H9 (cell line): ENCODE results near the gene ZNF341. TPM values are rescaled to one million over a fixed set of nuclear protein-coding genes. Genes with fewer than 3 reads are reported as not detected.

Experiments
- DNase-seq: peaks from one replicate; pipeline ENCODE4 v3.0.0-alpha.2; 2017
- H2AFZ ChIP-seq: one replicate; pipeline ENCODE4 v1.6.1; 2013; ENCODE audit warnings: mild to moderate bottlenecking, low read length, control low read depth, moderate library complexity
- H2AK5ac ChIP-seq: 2 replicates; pipeline ENCODE4 v1.6.1; 2013; ENCODE audit warnings: low read length, control low read depth, mixed read lengths; ENCODE audit not compliant: insufficient read length
- H2BK120ac ChIP-seq: one replicate; pipeline ENCODE4 v1.6.1; 2013; ENCODE audit warnings: low read depth, mild to moderate bottlenecking, low read length, control low read depth, inconsistent platforms; ENCODE audit not compliant: poor library complexity, severe bottlenecking
- H2BK12ac ChIP-seq: 2 replicates; pipeline ENCODE4 v1.6.1; 2013; ENCODE audit warnings: low read length, control low read depth, mixed read lengths, low read depth; ENCODE audit not compliant: insufficient read length
- H2BK15ac ChIP-seq: 2 replicates; pipeline ENCODE4 v1.6.1; 2013; ENCODE audit warnings: low read depth, low read length, control low read depth
- H2BK20ac ChIP-seq: one replicate; pipeline ENCODE4 v1.6.1; 2013; ENCODE audit warnings: low read depth, mild to moderate bottlenecking, low read length, control low read depth, inconsistent platforms; ENCODE audit not compliant: poor library complexity, severe bottlenecking
- H2BK5ac ChIP-seq: 2 replicates; pipeline ENCODE4 v1.6.1; 2013; ENCODE audit warnings: low read length, control low read depth, mixed read lengths; ENCODE audit not compliant: insufficient read length
- H3K14ac ChIP-seq: 2 replicates; pipeline ENCODE4 v1.6.1; 2013; ENCODE audit warnings: low read length, control low read depth; ENCODE audit not compliant: insufficient read depth
- H3K18ac ChIP-seq: 2 replicates; pipeline ENCODE4 v1.6.1; 2013; ENCODE audit warnings: low read depth, mild to moderate bottlenecking, mixed read lengths, low read length, control low read depth; ENCODE audit not compliant: insufficient read length
- H3K23ac ChIP-seq: 2 replicates; pipeline ENCODE4 v1.6.1; 2013; ENCODE audit warnings: low read length, control low read depth, mixed read lengths, low read depth; ENCODE audit not compliant: insufficient read length
- H3K23me2 ChIP-seq: 2 replicates; pipeline ENCODE4 v1.6.1; 2013; ENCODE audit warnings: low read depth, mild to moderate bottlenecking, mixed read lengths, low read length, control low read depth; ENCODE audit not compliant: insufficient read length, poor library complexity, severe bottlenecking
- H3K27ac ChIP-seq: 2 replicates; pipeline ENCODE4 v1.5.1; 2013; ENCODE audit warnings: low read length, control low read depth, mixed read lengths, low read depth; ENCODE audit not compliant: insufficient read length
- H3K27me3 ChIP-seq: 2 replicates; pipeline ENCODE4 v1.6.1; 2013; ENCODE audit warnings: low read length, control low read depth, inconsistent platforms; ENCODE audit not compliant: insufficient read depth
- H3K4ac ChIP-seq: 2 replicates; pipeline ENCODE4 v1.6.1; 2013; ENCODE audit warnings: low read depth, mild to moderate bottlenecking, control low read depth, inconsistent platforms, low read length, moderate library complexity
- H3K4me1 ChIP-seq: 2 replicates; pipeline ENCODE4 v1.6.1; 2013; ENCODE audit warnings: low read length, control low read depth, inconsistent platforms; ENCODE audit not compliant: insufficient read depth
- H3K4me2 ChIP-seq: 2 replicates; pipeline ENCODE4 v1.6.1; 2013; ENCODE audit warnings: low read length, control low read depth, mixed read lengths; ENCODE audit not compliant: insufficient read length, insufficient read depth
- H3K56ac ChIP-seq: 2 replicates; pipeline ENCODE4 v1.6.1; 2013; ENCODE audit warnings: low read depth, mild to moderate bottlenecking, mixed read lengths, low read length, control low read depth; ENCODE audit not compliant: insufficient read length
- H3K79me1 ChIP-seq: 2 replicates; pipeline ENCODE4 v1.6.1; 2013; ENCODE audit warnings: low read depth, mild to moderate bottlenecking, moderate library complexity, low read length, control low read depth, inconsistent platforms; ENCODE audit not compliant: insufficient read depth, poor library complexity, severe bottlenecking
- H3K79me2 ChIP-seq: 2 replicates; pipeline ENCODE4 v1.6.1; 2013; ENCODE audit warnings: low read length, control low read depth, inconsistent platforms; ENCODE audit not compliant: insufficient read depth
- H3K9ac ChIP-seq: 2 replicates; pipeline ENCODE4 v1.6.1; 2013; ENCODE audit warnings: low read length, control low read depth, mixed read lengths; ENCODE audit not compliant: insufficient read length; ENCODE audit errors: extremely low read depth
- H3K9me3 ChIP-seq: one replicate; pipeline ENCODE4 v1.6.1; 2013; ENCODE audit warnings: low read depth, low read length, inconsistent platforms; ENCODE audit not compliant: control insufficient read depth
- H3T11ph ChIP-seq: one replicate; pipeline ENCODE4 v1.6.1; 2013; ENCODE audit warnings: mild to moderate bottlenecking, low read length, control low read depth, inconsistent platforms
- H4K20me1 ChIP-seq: one replicate; pipeline ENCODE4 v1.6.1; 2013; ENCODE audit not compliant: control insufficient read depth, insufficient read length, insufficient read depth
- H4K5ac ChIP-seq: 2 replicates; pipeline ENCODE4 v1.6.1; 2013; ENCODE audit warnings: low read depth, mild to moderate bottlenecking, mixed read lengths, low read length, control low read depth; ENCODE audit not compliant: insufficient read length
- H4K8ac ChIP-seq: replicated peaks from 2 replicates; pipeline ENCODE4 v1.6.1; 2013; ENCODE audit warnings: low read length, control low read depth, mixed read lengths, low read depth; ENCODE audit not compliant: insufficient read length
- H4K91ac ChIP-seq: 2 replicates; pipeline ENCODE4 v1.6.1; 2013; ENCODE audit warnings: low read depth, mild to moderate bottlenecking, moderate library complexity, mixed read lengths, low read length, control low read depth; ENCODE audit not compliant: insufficient read length
- H3K27ac Mint-ChIP-seq, 3 experiments: 2 replicates in 2 of 3; 3 replicates in 1 of 3; pipeline ENCODE4 v1.8.0; 2020 to 2021; ENCODE audit warnings: mixed read lengths in 3 of 3, mild to moderate bottlenecking in 1 of 3, moderate library complexity in 1 of 3
- H3K27me3 Mint-ChIP-seq: 2 replicates; pipeline ENCODE4 v1.8.0; 2021; ENCODE audit warnings: low read depth, mild to moderate bottlenecking, moderate library complexity, mixed read lengths
- H3K36me3 Mint-ChIP-seq, 3 experiments: 2 replicates in 2 of 3; 3 replicates in 1 of 3; pipeline ENCODE4 v1.8.0; 2020 to 2021; ENCODE audit warnings: low read depth in 3 of 3, mixed read lengths in 3 of 3; ENCODE audit not compliant: insufficient read depth in 1 of 3
- H3K4me1 Mint-ChIP-seq, 2 experiments: 2 replicates each; pipeline ENCODE4 v1.8.0; 2020; ENCODE audit warnings: mixed read lengths in 2 of 2
- H3K4me3 Mint-ChIP-seq, 2 experiments: 2 replicates in 1 of 2; 3 replicates in 1 of 2; pipeline ENCODE4 v1.8.0; 2020 to 2021; ENCODE audit warnings: mild to moderate bottlenecking in 2 of 2, mixed read lengths in 2 of 2, moderate library complexity in 1 of 2
- H3K9me3 Mint-ChIP-seq, 2 experiments: 2 replicates in 1 of 2; 3 replicates in 1 of 2; pipeline ENCODE4 v1.8.0; 2020; ENCODE audit warnings: mild to moderate bottlenecking in 2 of 2, mixed read lengths in 2 of 2, moderate library complexity in 1 of 2
- WGBS: extraction: QIAGEN DNeasy Blood & Tissue Kit; methylation state at CpG from one replicate; pipeline ENCODE4 v1.1.7; 2013; ENCODE audit warnings: missing lambda C conversion rate, low lambda C conversion rate, mixed read lengths; ENCODE audit not compliant: insufficient read length; ENCODE audit errors: extremely low coverage; 5-methylcytosine and 5-hydroxymethylcytosine counted together
- total RNA-seq: library from RNA; stranded (reverse); gene quantifications from 2 replicates; pipeline ENCODE4 v1.2.1, GENCODE V29; 2021
- TF ChIP-seq, protein P1 (sequence below): fragments of 200-600 bp; sonication (generic); conservative IDR thresholded peaks from 3 replicates; pipeline ENCODE4 v1.8.0; 2021; ENCODE audit warnings: antibody characterized with exemption, mild to moderate bottlenecking

ZNF341 gene
- total RNA-seq, 1 experiment from 2014 or later: 5.2 TPM

DNA sequence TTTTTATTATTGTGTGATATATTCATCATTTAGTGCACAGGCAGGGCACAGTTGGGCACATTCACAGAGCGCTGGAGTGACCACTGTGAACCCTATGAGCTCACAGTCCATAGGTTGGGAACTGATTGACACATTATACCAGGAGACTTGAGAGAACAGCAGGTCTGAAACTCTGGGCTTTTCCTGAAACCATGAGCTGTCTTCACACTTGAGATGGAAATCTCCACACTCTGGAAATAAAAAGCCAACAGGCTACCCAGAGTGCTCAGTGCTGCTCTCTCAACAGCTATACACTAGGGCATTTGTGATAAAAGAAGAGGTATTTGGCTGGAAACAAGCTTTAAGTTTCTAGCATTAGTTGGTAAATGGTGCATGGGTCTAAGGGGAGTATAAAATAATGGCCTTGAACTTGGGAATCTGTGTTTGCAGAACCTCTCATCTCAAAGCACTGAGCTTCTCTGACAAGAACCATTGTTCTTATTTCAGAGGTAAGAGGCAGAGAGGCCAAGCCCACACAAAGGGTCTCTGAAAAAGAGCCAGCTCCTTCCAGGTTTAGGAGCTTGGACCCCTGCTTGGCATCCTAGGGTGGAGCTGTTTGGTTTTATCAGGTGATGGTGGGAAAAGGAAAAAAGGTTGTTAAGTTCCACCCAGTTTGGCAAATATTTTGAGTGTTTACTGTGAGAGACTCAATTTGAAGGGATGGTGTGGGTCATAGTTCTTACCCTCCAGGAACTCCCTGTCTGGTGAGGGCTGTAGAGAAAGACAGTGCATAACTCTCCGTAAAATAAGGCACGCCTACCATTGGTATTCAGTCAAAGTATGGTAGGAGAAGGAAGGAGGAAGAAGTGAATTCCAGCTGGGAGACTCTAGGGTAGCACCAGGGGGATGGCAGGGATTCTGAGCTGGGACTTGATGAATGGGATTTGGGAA is 93.8 kb downstream of the ZNF341 start:
- no peak overlapping the region for H3K56ac ChIP-seq
- Mint-ChIP-seq H3K9me3 (no peaks in the 10 kb centered on the region), H3K4me3 (peak overlapping the region in 1 of 2 experiments; percentile 53; a peak in 1 of 5 replicates), H3K27me3 (no peaks in the 10 kb centered on the region), H3K27ac (peak overlapping the region; percentile 24 to 91 (median 76); a peak in 6 of 7 replicates), H3K36me3 (no peaks in the 10 kb centered on the region; a peak in 1 of 7 replicates), H3K4me1 (peaks cover 44 to 52% of the 10 kb centered on the region in 2 experiments)
- no peak overlapping the region for H3K27ac ChIP-seq
- WGBS: no CpG with 5 or more reads among the region's 3 CpGs
- H4K8ac ChIP-seq: no peak overlapping the region
- peaks cover 4% of the 10 kb centered on the region; the same call in 1 of the 2 replicates for H3K79me2 ChIP-seq
- no peaks in the 10 kb centered on the region for H3K9me3 ChIP-seq
- no peaks in the 10 kb centered on the region for H3K27me3 ChIP-seq
- DNase-seq: no peak
- H2AFZ ChIP-seq: no peak overlapping the region
- no peak overlapping the region for H2AK5ac ChIP-seq
- no peaks in the 10 kb centered on the region for H3K23me2 ChIP-seq
- no peak overlapping the region for H2BK15ac ChIP-seq
- no peak overlapping the region for H3K4me2 ChIP-seq
- peak overlapping the region; percentile 42; the same call in 1 of the 2 replicates for H3K14ac ChIP-seq
- no peak overlapping the region for H2BK120ac ChIP-seq
- no peak overlapping the region for H3T11ph ChIP-seq
- no peak overlapping the region for H4K91ac ChIP-seq
- no peaks in the 10 kb centered on the region for H3K79me1 ChIP-seq
- peak overlapping the region; percentile 60 for H3K18ac ChIP-seq
- H3K23ac ChIP-seq: no peak overlapping the region
- no peak overlapping the region for H2BK5ac ChIP-seq
- H3K9ac ChIP-seq: no peak overlapping the region
- H4K20me1 ChIP-seq: no peaks in the 10 kb centered on the region
- no peak overlapping the region for H4K5ac ChIP-seq
- no peak overlapping the region for H3K4ac ChIP-seq
- TF ChIP-seq, protein P1, sequence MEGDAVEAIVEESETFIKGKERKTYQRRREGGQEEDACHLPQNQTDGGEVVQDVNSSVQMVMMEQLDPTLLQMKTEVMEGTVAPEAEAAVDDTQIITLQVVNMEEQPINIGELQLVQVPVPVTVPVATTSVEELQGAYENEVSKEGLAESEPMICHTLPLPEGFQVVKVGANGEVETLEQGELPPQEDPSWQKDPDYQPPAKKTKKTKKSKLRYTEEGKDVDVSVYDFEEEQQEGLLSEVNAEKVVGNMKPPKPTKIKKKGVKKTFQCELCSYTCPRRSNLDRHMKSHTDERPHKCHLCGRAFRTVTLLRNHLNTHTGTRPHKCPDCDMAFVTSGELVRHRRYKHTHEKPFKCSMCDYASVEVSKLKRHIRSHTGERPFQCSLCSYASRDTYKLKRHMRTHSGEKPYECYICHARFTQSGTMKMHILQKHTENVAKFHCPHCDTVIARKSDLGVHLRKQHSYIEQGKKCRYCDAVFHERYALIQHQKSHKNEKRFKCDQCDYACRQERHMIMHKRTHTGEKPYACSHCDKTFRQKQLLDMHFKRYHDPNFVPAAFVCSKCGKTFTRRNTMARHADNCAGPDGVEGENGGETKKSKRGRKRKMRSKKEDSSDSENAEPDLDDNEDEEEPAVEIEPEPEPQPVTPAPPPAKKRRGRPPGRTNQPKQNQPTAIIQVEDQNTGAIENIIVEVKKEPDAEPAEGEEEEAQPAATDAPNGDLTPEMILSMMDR: no peak
- H2BK20ac ChIP-seq: no peak overlapping the region
- H2BK12ac ChIP-seq: no peak overlapping the region
- H3K4me1 ChIP-seq: peaks cover 4% of the 10 kb centered on the region; the same call in 1 of the 2 replicates
